Psoas muscle (tissue), 8 donors: ENCODE results near the gene CD59. TPM values are rescaled to one million over a fixed set of nuclear protein-coding genes. Genes with fewer than 3 reads are reported as not detected.
A peak's percentile ranks its signal among the peaks of the same experiment; 100 is the strongest.

Experiments
- ATAC-seq, 4 donors: fragments of 200-7000 bp; cut with Tn5 transposase; one replicate each; pipeline ENCODE4 v1.9.1; 2020; ENCODE audit warnings: moderate library complexity in 3 of 4, mild to moderate bottlenecking in 2 of 4
- DNase-seq, 2 donors: peaks; one replicate each; pipeline ENCODE4 v3.0.0-alpha.2; 2020
- H3K27ac ChIP-seq: fragments of 200-600 bp; one replicate; pipeline ENCODE4 v1.8.0; 2022
- H3K27me3 ChIP-seq, 3 donors: fragments of 200-600 bp in 1 of 3; one replicate each; pipeline versions ENCODE4 v1.6.1 to v1.8.0; 2013 to 2022; ENCODE audit warnings: low read length in 2 of 3, mild to moderate bottlenecking in 2 of 3, moderate library complexity in 1 of 3; ENCODE audit not compliant: insufficient read depth in 3 of 3
- H3K36me3 ChIP-seq, 2 donors: fragments of 200-600 bp in 1 of 2; one replicate each; pipeline versions ENCODE4 v1.6.1 to v1.8.0; 2013 to 2022; ENCODE audit warnings: low read depth in 1 of 2, mild to moderate bottlenecking in 1 of 2, moderate library complexity in 1 of 2; ENCODE audit not compliant: insufficient read depth in 1 of 2
- H3K4me1 ChIP-seq: fragments of 200-600 bp; one replicate; pipeline ENCODE4 v1.8.0; 2022
- H3K4me3 ChIP-seq: fragments of 200-600 bp; one replicate; pipeline ENCODE4 v1.8.0; 2022; ENCODE audit warnings: mild to moderate bottlenecking
- H3K9me3 ChIP-seq: fragments of 200-600 bp; one replicate; pipeline ENCODE4 v1.8.0; 2022
- WGBS, 3 donors: extraction: QIAGEN DNeasy Blood & Tissue Kit; methylation state at CpG; one replicate each; pipeline versions ENCODE4 v1.1.6 to v1.1.7; 2013; 5-methylcytosine and 5-hydroxymethylcytosine counted together
- intact Hi-C, 2 donors: fragments of 100-400 bp; cut with DNase I; formaldehyde crosslinking; loops; one replicate each; pipeline versions ENCODE4 v1.11.0 to v1.14.2; 2022
- polyA plus RNA-seq, 3 donors: library from polyadenylated mRNA; stranded (reverse); fragments of 200-250 nt; gene quantifications; one replicate each; pipeline ENCODE4 v1.2.3, GENCODE V29; 2013
- total RNA-seq, 4 donors: library from RNA; stranded (reverse); fragmentation: NEBNext Ultra II Directional in 2 of 4; extraction: Animal tissue kit (Norgen Biotek cat#: 25700) in 2 of 4; gene quantifications; one replicate each; pipeline versions ENCODE4 v1.2.1 to v1.2.4, GENCODE V29; 2021 to 2023
- TF ChIP-seq, protein P1 (sequence below): fragments of 200-600 bp; IDR thresholded peaks from one replicate; pipeline ENCODE4 v1.8.0; 2022; ENCODE audit warnings: antibody characterized with exemption
- donor health status: healthy with polysubstance abuse.
- donor health status: DM: no; HTN: no; CAD: no; lungs with moderate emphysema.
- donor health status: Bipolar disorder and iron deficiency.
- donor health status: healthy.
- donor health status: DM: yes; HTN: yes; CAD: no.
- donor health status: DM: no; HTN: no; CAD: no.
- donor health status: DM: no; HTN: no; CAD: no.
- donor health status: DM: yes; HTN: yes; CAD: no.

Gene CD59
- total and polyA plus RNA-seq, 7 donors: 423 to 930 (median 574) TPM

- H3K27ac ChIP-seq: peak overlapping the region; percentile 83
Observed at GRCh38 chr11:33703788-33704187, 32.4 kb downstream of the CD59 start.

DNA sequence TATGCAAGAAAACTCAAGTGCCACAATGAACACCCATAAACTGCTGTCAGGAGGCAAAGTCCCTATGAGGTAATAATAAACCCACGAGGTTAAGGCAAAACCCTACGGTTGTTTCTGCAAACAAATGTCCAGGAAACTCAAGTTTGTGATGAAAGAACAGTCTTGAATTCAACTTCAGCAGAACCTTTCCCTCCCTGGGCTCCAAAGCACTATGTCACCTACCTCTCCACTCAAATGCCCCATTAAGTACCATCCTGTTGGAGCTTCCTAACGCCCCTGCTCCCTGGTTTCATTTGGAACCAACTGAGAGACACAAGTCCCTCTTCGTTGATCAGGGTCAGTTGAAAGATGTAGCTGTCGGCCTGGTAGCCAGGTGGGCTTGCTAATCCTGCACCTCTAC, 33.0 kb downstream of the CD59 start:
- TF ChIP-seq, protein P1, sequence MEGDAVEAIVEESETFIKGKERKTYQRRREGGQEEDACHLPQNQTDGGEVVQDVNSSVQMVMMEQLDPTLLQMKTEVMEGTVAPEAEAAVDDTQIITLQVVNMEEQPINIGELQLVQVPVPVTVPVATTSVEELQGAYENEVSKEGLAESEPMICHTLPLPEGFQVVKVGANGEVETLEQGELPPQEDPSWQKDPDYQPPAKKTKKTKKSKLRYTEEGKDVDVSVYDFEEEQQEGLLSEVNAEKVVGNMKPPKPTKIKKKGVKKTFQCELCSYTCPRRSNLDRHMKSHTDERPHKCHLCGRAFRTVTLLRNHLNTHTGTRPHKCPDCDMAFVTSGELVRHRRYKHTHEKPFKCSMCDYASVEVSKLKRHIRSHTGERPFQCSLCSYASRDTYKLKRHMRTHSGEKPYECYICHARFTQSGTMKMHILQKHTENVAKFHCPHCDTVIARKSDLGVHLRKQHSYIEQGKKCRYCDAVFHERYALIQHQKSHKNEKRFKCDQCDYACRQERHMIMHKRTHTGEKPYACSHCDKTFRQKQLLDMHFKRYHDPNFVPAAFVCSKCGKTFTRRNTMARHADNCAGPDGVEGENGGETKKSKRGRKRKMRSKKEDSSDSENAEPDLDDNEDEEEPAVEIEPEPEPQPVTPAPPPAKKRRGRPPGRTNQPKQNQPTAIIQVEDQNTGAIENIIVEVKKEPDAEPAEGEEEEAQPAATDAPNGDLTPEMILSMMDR: no peak
- no peak overlapping the region for H3K4me3 ChIP-seq
- H3K36me3 ChIP-seq: peaks cover 0 to 22% of the 10 kb centered on the region in 2 donors
- peaks cover 73% of the 10 kb centered on the region for H3K4me1 ChIP-seq
- H3K27ac ChIP-seq: peak overlapping the region; percentile 83
- no peaks in the 10 kb centered on the region for H3K9me3 ChIP-seq
- DNase-seq (no peak), ATAC-seq (no peak)
- intact Hi-C loops: loop anchor here (5.0 kb wide), 1 partner anchor 34 kb away; the partner anchor contains the start of gene CD59 (in 2 of the 2)
- 38 to 52% (median 47%) methylated on average over 5 of the region's 5 CpGs for WGBS, 3 donors
- H3K27me3 ChIP-seq: no peaks in the 10 kb centered on the region

More at GRCh38 chr11:33703788-33704187, 32.4 kb downstream of the CD59 start:
- Histone ChIP-seq H3K36me3 (peaks cover under 1 to 27% of the 10 kb centered on the region in 2 donors), H3K27me3 (no peaks in the 10 kb centered on the region), H3K4me1 (peaks cover 78% of the 10 kb centered on the region), H3K4me3 (no peak overlapping the region), H3K9me3 (no peaks in the 10 kb centered on the region)
- peak in 1 of 2 donors; percentile 37 for DNase-seq
- WGBS, 3 donors: 19 to 26% (median 25%) methylated on average over 4 of the region's 4 CpGs
- TF ChIP-seq, protein P1: no peak
- intact Hi-C loops: loop anchor here (5.0 kb wide), 1 partner anchor 34 kb away; the partner anchor contains the start of gene CD59 (in 2 of the 2)
- ATAC-seq: peak; percentile 58 to 68 (median 66)

DNA sequence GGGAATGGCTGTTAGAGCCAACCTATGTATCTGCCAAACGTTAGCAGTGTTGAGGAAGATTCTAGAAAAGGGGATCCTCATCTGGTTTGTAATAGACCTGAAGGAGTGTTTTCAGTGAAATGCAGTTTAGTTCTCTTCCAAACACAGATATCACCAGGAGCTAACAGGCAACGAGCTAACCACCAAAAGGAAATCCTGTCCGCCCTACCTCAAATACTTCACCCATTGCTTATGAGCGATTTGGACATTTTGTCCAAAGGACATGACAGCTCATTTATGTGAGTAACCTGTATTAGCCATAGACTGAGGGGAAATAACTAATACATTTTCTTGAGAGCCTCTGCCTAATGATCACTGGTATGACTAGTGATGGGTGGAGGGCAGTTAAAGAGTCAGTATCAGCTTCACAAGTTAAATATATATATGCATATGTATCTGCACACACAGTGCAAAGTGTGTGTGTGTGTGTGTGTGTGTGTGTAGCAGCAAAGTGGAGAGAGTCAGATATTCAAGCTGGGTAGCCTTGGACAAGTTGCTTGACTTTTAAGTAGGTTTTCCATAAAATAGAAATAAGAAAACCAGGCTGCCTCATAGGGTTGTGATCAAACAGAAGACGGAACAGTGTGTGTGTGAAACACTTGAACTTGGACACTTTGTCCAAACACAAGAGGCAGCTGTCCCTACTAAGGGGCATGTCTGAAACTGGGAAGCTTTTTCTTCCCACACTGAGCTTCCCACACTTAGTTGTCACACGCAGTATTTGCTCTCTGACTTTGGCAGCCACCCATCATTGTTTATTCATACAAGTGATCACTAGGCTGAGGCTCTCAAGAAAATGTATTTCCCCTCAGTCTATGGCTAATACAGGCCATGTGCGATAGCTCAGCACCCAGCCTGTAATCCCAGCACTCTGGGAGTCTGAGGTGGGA, 34.7 kb downstream of the CD59 start:
- Histone ChIP-seq H3K27me3 (no peaks in the 10 kb centered on the region), H3K27ac (peak overlapping the region; percentile 83), H3K9me3 (no peaks in the 10 kb centered on the region), H3K4me3 (peak overlapping the region; percentile 73), H3K4me1 (peaks cover 56% of the 10 kb centered on the region), H3K36me3 (peaks cover 0 to 8% of the 10 kb centered on the region in 2 donors)
- DNase-seq: no peak
- TF ChIP-seq, protein P1: no peak
- 10 to 22% (median 11%) methylated on average over 7 of the region's 7 CpGs for WGBS, 3 donors
- intact Hi-C loops: loop anchor here (5.0 kb wide), 1 partner anchor 36 kb away; the partner anchor contains the start of gene CD59 (in 2 of the 2)
- peak in 3 of 4 donors; percentile 5 to 48 (median 15) for ATAC-seq

GRCh38 chr11:33700502-33701271, 35.5 kb downstream of the CD59 start, which contains the start of gene C11orf91:
Gene C11orf91 (minus strand): TSS chr11:33700826. CDS start chr11:33700740, 86 bp downstream.
- H3K27ac ChIP-seq: peak within 1 kb of the TSS; percentile 83
- ATAC-seq: peak; percentile 76 to 86 (median 77)

More at GRCh38 chr11:33700502-33701271, 35.5 kb downstream of the CD59 start, which contains the start of gene C11orf91:
- 0 to 1% (median 1%) methylated on average over 42 to 72 of the region's 72 CpGs for WGBS, 3 donors
- H3K27me3 ChIP-seq: no peaks in the 10 kb centered on the region
- H3K36me3 ChIP-seq: peaks cover 0 to 7% of the 10 kb centered on the region in 2 donors
- peaks cover 53% of the 10 kb centered on the region for H3K4me1 ChIP-seq
- TF ChIP-seq, protein P1: no peak
- intact Hi-C loops: loop anchor here (5.0 kb wide), 1 partner anchor 37 kb away; the partner anchor contains the start of gene CD59 (in 2 of the 2)
- H3K4me3 ChIP-seq: peak within 1 kb of the TSS; percentile 73
- DNase-seq: peak; percentile 96 to 97
- no peaks in the 10 kb centered on the region for H3K9me3 ChIP-seq
